Renal cortical epithelial cell (primary cell): ENCODE results near the gene HECA. TPM values are rescaled to one million over a fixed set of nuclear protein-coding genes. Genes with fewer than 3 reads are reported as not detected.
A peak's percentile ranks its signal among the peaks of the same experiment; 100 is the strongest.
"Not testable (repeated sequence)": the region's sequence is repeated elsewhere in the genome, so short reads cannot be mapped to it uniquely, and the experiment has no call there.

Experiments
- DNase-seq: peaks from one replicate; pipeline ENCODE4 v3.0.0-alpha.2; 2011; ENCODE audit warnings: low read depth
- total RNA-seq: library from RNA; depleted of rRNA; stranded (reverse); fragments of >200 nt; gene quantifications from 2 replicates; pipeline ENCODE4 v1.2.3, GENCODE V29; 2014

Gene HECA
- total RNA-seq, 1 donor from 2014 or later = 13.6 TPM

DNA sequence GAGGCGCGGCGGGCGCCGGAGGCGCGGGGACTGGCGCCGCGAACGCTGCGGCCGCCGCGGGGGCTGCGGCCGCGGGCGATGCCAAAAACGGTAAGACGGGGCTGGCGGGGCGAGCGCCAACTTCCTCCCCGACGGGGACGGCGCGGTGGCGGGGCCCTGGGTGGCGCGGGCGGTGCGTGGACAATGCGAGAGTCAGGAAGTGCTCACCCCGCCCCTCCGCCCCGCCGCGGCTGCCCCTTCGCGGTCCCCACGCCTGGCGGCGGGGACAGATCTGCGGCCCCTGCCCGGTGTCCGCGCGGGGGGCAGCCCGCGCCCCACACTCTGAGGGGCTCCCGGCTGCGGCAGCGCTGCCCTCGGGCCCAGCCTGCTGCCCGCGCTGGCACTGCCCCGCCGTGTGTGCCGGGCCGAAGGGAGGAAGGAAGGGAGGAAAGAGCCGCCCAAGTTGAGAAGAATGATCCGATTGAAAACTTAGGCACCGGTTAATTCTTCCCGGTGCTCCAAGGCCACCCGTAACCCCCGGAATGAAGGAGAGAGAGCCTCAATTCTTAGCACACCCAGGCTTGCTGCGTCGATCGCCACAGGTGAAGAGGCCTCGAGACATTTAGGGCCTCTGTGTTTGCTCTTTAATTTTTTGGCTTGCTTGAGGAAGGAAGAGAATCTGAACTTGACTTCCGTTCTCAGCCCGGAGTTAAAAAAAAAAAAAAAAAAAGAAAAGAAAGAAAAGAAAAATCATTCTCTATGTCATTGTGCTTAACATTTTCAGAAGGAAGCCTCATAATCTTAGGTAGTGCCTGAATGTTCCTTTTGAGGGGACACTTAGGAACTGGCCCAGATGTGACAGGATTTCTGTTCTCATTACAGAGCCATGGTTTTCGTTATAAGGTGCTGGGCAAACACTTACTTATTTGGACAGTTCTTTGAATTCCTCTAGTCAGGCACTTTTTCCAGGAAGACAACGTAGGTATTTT lies 982 bp downstream of the HECA start:
- DNase-seq = no peak

DNA sequence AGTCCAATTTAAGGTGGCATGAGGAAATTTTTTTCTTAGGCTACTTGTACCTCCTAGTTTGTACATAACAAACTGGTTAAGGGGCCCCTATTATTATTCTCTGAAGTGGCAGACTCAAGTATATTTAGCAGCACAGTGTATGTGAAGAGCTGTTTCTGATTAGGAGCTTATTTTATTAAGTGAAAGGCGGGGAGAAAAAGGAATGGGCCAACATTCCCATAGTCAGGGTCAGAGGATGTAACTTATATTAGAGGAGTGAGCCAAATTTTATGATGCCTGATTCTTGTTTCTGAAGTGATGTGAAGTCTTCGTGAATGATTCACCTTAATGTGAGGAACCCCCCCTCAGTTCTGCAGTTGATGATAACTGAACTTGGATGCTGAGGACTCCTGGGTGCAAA lies 2.8 kb downstream of the HECA start:
- no peak for DNase-seq

DNA sequence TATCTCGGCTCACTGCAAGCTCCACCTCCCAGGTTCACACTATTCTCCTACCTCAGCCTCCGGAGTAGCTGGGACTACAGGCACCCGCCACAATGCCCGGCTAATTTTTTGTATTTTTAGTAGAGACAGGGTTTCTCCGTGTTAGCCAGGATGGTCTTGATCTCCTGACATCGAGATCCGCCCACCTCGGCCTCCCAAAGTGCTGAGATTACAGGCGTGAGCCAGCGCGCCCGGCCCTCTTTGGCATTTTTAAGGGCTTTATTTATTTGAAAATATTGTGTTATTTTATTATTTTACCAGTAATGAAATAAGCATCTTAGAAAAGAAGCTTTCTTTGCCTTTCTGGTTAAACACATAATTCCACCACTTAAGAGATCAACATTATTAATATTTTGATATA lies 6.0 kb downstream of the HECA start:
- not testable (repeated sequence) for DNase-seq

- no peak for DNase-seq
These were observed 7.4 kb downstream of the HECA start for GRCh38 chr6:139142262-139142661.

DNA sequence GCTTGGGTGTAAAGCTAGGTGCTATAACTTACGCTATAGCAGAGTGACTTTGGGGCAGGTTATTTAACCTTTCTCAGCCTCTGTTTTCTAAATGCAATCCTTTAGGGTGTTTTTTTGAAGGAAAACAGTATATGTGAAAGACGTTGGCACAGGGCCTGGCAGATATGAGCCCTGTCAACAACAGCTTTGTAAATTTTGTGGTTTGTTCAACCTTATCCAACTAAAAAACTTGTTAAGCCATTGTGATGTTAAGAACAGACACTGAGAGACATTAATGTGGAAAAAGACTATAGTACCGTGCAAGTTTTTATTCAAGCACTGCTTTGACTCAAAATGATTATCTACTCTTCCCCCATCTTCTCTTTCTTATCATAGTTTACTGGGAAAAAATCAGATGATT lies 8.2 kb downstream of the HECA start:
- no peak for DNase-seq

DNA sequence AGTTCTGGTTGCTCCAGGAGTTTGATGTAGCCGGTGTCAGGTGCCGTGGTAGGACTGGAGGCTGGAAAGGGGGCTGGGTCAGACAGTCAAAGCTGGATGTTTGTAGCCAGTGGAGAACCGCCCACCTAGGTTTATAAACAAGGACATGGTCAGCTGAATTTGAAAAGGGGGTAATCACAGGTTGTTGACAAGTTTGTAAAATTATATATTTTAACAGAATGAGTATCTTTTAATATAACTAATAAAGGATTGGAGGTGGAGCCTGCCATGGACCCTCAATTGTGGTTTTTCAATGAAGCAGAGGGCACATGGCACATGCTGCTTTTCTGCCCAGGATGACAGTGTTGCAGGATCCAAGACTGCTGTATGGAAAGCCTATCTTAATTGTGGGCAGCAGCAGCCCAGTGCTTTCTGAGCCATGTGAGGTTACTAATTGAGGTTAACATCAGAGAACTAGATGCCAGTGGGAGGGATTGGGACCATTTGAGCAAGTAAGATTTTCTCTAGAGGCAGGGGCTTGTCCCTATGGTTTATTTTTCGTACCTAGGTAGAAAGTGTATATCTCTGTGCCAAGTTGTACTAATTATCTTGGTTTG lies 9.7 kb downstream of the HECA start:
- peak; percentile 38 for DNase-seq

GRCh38 chr6:139145661-139146060 lies 10.8 kb downstream of the HECA start:
- no peak for DNase-seq

GRCh38 chr6:139146317-139146726 lies 11.4 kb downstream of the HECA start:
- no peak for DNase-seq

GRCh38 chr6:139147628-139148027 lies 12.7 kb downstream of the HECA start:
- no peak for DNase-seq

DNA sequence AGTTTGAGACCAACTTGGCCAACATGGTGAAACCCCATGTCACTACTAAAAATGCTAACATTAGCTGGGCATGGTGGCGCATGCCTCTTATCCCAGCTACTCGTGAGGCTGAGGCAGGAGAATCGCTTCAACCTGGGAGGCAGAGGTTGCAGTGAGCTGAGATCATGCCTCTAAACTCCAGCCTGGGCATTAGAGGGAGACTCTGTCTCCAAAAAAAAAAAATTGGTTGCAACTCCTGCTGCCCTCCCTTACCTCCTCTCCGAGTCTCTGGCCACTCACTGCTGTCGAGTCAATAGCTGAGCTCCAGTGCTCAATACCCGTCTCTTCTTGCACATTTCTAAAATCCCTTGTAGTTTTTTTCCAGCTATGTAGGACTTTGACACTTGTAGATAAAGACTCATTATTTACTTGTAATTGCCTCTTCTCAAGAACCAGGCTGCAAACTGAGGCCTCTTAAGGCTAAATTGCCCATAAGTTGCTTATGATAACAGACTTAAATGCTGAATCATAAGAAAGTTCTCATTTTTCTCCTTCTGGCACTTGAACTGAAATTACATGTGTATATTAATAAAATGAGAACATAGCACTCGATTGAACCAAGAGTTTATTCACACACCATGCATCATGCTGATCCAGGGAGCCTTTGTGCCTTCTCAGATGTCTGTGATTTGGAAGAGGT lies 13.8 kb downstream of the HECA start:
- DNase-seq = no peak

DNA sequence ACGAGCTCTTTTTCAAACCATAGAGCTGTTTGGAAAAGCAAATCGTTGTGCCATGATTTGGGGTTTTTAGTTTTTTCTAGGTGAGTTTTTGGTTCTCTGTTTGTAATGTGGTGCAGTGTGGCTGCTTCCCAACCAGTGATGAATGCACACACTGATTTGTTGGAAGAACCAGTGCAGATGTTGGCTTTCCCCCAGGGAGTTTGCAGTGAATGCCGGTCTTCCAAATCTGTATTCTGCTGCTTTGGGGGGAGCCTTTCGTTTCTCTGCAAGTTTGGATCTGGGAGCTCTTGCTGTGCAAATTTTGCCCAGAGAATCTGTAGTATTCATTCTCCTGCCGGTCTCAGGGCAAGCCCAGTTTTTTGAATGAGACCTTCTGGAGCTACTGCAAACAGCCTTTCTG lies 14.5 kb downstream of the HECA start:
- DNase-seq = no peak

DNA sequence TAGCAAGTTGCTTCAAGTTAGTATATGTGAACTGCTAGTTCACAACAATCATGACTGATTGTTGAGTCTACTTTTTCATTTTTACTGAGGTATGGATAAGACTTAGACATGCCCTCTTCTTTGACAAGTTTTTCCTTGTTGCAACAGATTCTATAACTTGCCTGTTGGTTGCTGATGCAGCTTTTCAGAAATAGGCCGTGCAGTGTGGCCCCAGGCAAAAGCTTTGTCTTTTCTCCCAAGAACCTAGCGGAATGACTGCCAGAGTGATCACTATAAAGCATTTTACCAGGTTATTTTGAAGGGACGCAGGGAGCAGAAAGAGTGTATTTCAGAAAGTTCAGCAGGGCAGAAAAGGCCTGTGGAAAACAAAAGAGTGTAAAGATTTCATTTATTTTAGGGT lies 16.0 kb downstream of the HECA start:
- no peak for DNase-seq

- DNase-seq = no peak
These were observed 16.7 kb downstream of the HECA start for GRCh38 chr6:139151425-139152087.

DNA sequence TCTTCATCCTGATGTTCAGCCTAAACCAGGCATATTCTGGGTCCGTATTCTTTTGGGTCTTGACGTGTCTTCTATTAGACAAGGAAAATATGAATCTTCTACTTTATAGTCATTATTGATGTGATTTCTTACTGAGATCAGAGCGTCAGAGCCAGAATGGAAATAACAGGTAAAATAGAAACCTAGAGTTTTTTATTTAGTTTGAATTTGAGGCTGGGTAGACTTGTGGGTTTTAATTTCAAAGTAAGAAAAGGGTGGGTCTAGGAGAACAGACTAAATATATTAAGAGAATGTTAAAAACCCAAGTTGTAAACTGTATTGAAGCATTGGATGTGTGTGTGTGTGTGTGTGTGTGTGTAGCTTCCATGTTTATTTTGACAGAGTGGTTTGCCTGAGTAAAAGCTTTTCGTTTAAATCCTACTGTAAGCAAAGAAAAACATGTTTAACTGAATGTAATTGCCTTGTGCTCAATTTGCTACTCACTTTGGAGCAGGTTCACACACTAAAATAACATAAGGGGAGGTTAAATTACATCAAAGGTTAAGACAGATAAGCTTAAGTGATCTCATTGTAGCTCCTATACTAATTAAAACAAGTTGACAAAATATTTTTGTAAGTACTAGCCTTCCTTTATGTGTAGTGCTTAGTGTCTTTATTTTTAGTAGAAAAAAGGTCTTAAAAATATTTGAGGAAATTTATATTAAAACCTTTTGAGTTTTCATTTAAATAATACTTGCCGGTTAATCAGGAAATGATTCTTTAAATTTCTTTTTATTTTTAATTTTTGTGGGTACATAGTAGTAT lies 17.4 kb downstream of the HECA start:
- no peak for DNase-seq

DNA sequence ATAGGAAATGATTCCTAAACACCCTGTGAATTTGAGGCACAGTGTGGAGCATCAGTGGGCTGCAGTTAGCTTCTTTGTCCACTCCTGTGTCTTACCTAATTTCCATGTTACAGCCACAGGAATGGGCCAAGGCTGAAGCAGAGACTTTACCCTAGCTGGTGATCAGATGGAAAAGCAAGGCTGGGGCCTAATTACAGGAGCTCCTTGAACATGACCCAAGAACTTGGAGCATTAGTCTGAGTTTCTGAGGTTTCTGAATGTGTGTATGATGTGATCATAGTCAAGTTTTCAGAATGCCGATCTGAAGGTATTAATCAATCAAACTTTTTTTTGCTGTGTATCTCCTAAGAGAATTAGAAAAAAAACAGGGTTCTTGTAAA lies 18.0 kb downstream of the HECA start:
- DNase-seq = no peak

- DNase-seq = peak; percentile 19
These were observed 19.0 kb downstream of the HECA start for GRCh38 chr6:139153855-139154254.

- DNase-seq = no peak
These were observed 20.1 kb downstream of the HECA start for GRCh38 chr6:139154881-139155547.

DNA sequence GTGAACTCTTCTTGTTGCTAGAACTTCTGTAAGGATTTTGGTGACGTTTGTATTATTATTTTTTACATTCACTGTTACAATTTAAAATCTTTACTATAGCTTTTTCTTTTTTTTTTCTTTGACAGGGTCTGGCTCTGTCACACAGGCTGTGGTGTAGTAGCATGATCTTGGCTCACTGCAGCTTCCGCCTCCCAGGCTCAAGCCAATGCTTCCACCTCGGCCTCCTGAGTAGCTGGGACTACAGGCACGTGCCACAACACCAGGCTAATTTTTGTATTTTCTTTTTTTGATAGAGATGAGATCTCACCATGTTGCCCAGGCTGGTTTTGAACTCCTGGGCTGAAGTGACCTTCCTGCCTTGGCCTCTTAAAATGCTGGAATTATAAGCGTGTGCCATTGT lies 21.2 kb downstream of the HECA start:
- no peak for DNase-seq

DNA sequence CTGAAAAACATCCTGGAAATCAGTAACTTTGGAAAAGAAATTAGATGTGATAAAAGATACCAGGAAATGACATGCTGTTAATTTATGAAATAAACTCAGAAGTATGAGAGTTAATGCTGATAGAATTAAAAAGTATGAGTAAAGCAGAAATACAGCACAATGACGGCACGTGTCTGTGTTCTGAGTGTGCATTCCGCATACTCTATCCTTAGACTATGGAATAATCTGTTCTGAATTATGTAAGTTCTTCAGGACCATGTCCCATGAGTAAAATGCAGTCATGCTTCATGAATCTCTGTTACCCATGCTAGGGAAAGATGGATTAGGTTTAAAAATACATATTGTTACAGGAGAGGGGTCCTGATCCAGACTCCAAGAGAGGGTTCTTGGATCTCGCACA lies 21.7 kb downstream of the HECA start:
- DNase-seq = no peak

- not testable (repeated sequence) for DNase-seq
These were observed 22.2 kb downstream of the HECA start for GRCh38 chr6:139157086-139157485.

DNA sequence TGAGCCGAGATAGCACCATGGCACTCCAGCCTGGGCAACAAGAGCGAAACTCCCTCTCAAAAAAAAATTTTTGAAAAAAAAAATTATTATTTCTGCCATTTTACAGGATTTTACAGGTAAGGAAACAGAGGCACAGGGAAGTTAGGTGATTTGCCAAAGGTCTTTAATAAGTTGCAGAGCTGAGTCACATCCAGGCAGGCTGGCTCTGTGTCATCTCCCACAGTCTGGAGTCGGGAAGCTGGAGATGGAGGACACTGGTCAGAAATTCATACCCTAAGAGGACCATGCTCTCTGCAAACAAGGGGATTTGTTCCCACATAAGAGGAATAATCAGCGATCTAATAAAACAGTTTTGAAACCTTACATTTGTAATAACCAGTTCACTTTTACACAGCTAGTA lies 24.1 kb downstream of the HECA start:
- DNase-seq = peak; percentile 34
